PC-9 (cell line): ENCODE data around the gene RPL10A.

Experiments
- CTCF ChIP-seq: fragments of 200-600 bp; sonication (generic); conservative IDR thresholded peaks from 2 replicates; pipeline ENCODE4 v1.6.1; 2017; ENCODE audit warnings: mixed run types, antibody characterized with exemption, mild to moderate bottlenecking, moderate library complexity
- EZH2 ChIP-seq: fragments of 200-600 bp; sonication (generic); IDR thresholded peaks from 2 replicates; pipeline ENCODE4 v1.8.0; 2017; ENCODE audit warnings: antibody characterized with exemption, low read depth

- TF ChIP-seq CTCF (no peak), EZH2 (no peak)
Measured at GRCh38 chr6:35481226-35481625, 13.0 kb downstream of the RPL10A start.
